ENCODE measurements around the gene HOXD11. TPM values are rescaled to one million over a fixed set of nuclear protein-coding genes. Genes with fewer than 3 reads are reported as not detected.

The HOXD11 gene
- polyA plus RNA-seq, 1 experiment, result not detected

- Histone ChIP-seq H3K27me3 (ENCODE audit: control insufficient read depth, insufficient read depth, low read length) (peaks cover 93% of the 10 kb centered on the region), H3K27ac (ENCODE audit: low read depth, low read length) (no peak overlapping the region), H3K9me3 (ENCODE audit: control insufficient read depth, insufficient read depth, low read length) (peaks cover 13% of the 10 kb centered on the region), H3K4me3 (ENCODE audit: low read depth, low read length) (0 out of 2 replicates have a peak overlapping the region, but pooled peaks have one; percentile 10)
- TF ChIP-seq CTCF (IDR thresholded peaks at IDR 0.05; ENCODE audit: low read depth, low read length), result no peak
- ChIA-PET CTCF (interaction anchor here (2.4 to 6.5 kb wide), 3 partner anchors 9 to 500 kb away, joined by 9 to 89 read pairs (median 37); no protein-coding TSS in a partner anchor), POLR2A (no interaction called here)
- no peak for DNase-seq (ENCODE audit: low read depth, low spot score)
Measured at GRCh38 chr2:176136374-176137251, 29.5 kb downstream of the HOXD11 start.

GRCh38 chr2:176137252-176137580 is 30.1 kb downstream of the HOXD11 start:
- Histone ChIP-seq H3K27me3 (ENCODE audit: control insufficient read depth, insufficient read depth, low read length) (peaks cover 92% of the 10 kb centered on the region), H3K27ac (ENCODE audit: low read depth, low read length) (no peak overlapping the region), H3K9me3 (ENCODE audit: control insufficient read depth, insufficient read depth, low read length) (peaks cover 13% of the 10 kb centered on the region), H3K4me3 (ENCODE audit: low read depth, low read length) (no peak overlapping the region)
- CTCF ChIA-PET, result interaction anchor here (2.4 to 6.5 kb wide), 4 partner anchors 10 to 516 kb away, joined by 9 to 89 read pairs (median 61); no protein-coding TSS in a partner anchor
- TF ChIP-seq CTCF (IDR thresholded peaks at IDR 0.05; ENCODE audit: low read depth, low read length), result no peak
- POLR2A ChIA-PET, result no interaction called here
- DNase-seq (ENCODE audit: low read depth, low spot score), result no peak

GRCh38 chr2:176137906-176138305 is 30.8 kb downstream of the HOXD11 start:
- CTCF ChIA-PET, result interaction anchor here (2.4 to 6.5 kb wide), 5 partner anchors 11 to 515 kb away, joined by 9 to 89 read pairs (median 55); no protein-coding TSS in a partner anchor
- DNase-seq (ENCODE audit: low read depth, low spot score), result no peak
- no peak overlapping the region for H3K4me3 ChIP-seq (ENCODE audit: low read depth, low read length)
- POLR2A ChIA-PET, result no interaction called here
- H3K27ac ChIP-seq (ENCODE audit: low read depth, low read length), result no peak overlapping the region
- peaks cover 89% of the 10 kb centered on the region for H3K27me3 ChIP-seq (ENCODE audit: control insufficient read depth, insufficient read depth, low read length)
- peaks cover 13% of the 10 kb centered on the region for H3K9me3 ChIP-seq (ENCODE audit: control insufficient read depth, insufficient read depth, low read length)
- TF ChIP-seq CTCF (IDR thresholded peaks at IDR 0.05; ENCODE audit: low read depth, low read length), result no peak

- TF ChIP-seq CTCF (IDR thresholded peaks at IDR 0.05; ENCODE audit: low read depth, low read length), result no peak
- ChIA-PET POLR2A (no interaction called here), CTCF (interaction anchor here (1.9 to 6.5 kb wide), 7 partner anchors 7 to 514 kb away, joined by 7 to 114 read pairs (median 55); no protein-coding TSS in a partner anchor)
- Histone ChIP-seq H3K27ac (ENCODE audit: low read depth, low read length) (no peak overlapping the region), H3K4me3 (ENCODE audit: low read depth, low read length) (no peak overlapping the region), H3K9me3 (ENCODE audit: control insufficient read depth, insufficient read depth, low read length) (peaks cover 13% of the 10 kb centered on the region), H3K27me3 (ENCODE audit: control insufficient read depth, insufficient read depth, low read length) (peaks cover 89% of the 10 kb centered on the region)
- no peak for DNase-seq (ENCODE audit: low read depth, low spot score)
Measured at GRCh38 chr2:176138526-176138922, 31.4 kb downstream of the HOXD11 start.

All from AG04450 (cell line).